Measurements from ENCODE around the gene POU2F2.

Gene POU2F2

GRCh38 chr19:42154471-42155323 lies 22.5 kb upstream of the POU2F2 start:
- no CpG with 5 or more reads among the region's 15 CpGs for WGBS (ENCODE audit: extremely low coverage, insufficient coverage, low lambda C conversion rate)
- no peak for DNase-seq
- H4K5ac ChIP-seq (ENCODE audit: low read length): no peak overlapping the region
- H2BK120ac ChIP-seq (ENCODE audit: low read depth, low read length): no peak overlapping the region
- no peak overlapping the region for H3K4me3 ChIP-seq (ENCODE audit: low read length)
- H3K23ac ChIP-seq (ENCODE audit: low read length): no peak overlapping the region
- no peak overlapping the region for H3K4ac ChIP-seq (ENCODE audit: low read depth, low read length)
- no peak overlapping the region for H3K9ac ChIP-seq (ENCODE audit: low read length)
- peaks cover 2% of the 10 kb centered on the region for H3K4me1 ChIP-seq (ENCODE audit: control insufficient read depth, low read depth, low read length)
- H3K36me3 ChIP-seq (ENCODE audit: control insufficient read depth, insufficient read depth, low read length): no peaks in the 10 kb centered on the region
- H3K27ac ChIP-seq (ENCODE audit: low read depth, low read length): no peak overlapping the region
- H2BK15ac ChIP-seq (replicated peaks; ENCODE audit: low read depth): no peak overlapping the region
- no peak overlapping the region for H3K18ac ChIP-seq (ENCODE audit: low read length)
- H2BK5ac ChIP-seq (ENCODE audit: low read length): no peak overlapping the region
- no peaks in the 10 kb centered on the region for H3K27me3 ChIP-seq (ENCODE audit: insufficient read depth, low read length, poor library complexity)
- H3K79me2 ChIP-seq (ENCODE audit: control insufficient read depth, insufficient read depth, low read length): no peaks in the 10 kb centered on the region
- H2AK5ac ChIP-seq (ENCODE audit: low read length): no peak overlapping the region
- H3K4me2 ChIP-seq (ENCODE audit: low read length): no peak overlapping the region
- H3K56ac ChIP-seq (ENCODE audit: low read length): no peak overlapping the region
- H4K8ac ChIP-seq (ENCODE audit: low read depth, low read length): no peak overlapping the region
- H3K79me1 ChIP-seq (ENCODE audit: low read length): no peaks in the 10 kb centered on the region

- no peak for DNase-seq
- H3K56ac ChIP-seq (ENCODE audit: low read length): no peak overlapping the region
- H2BK15ac ChIP-seq (replicated peaks; ENCODE audit: low read depth): no peak overlapping the region
- H3K79me1 ChIP-seq (ENCODE audit: low read length): no peaks in the 10 kb centered on the region
- no peak overlapping the region for H2BK5ac ChIP-seq (ENCODE audit: low read length)
- no peak overlapping the region for H3K9ac ChIP-seq (ENCODE audit: low read length)
- H3K4me3 ChIP-seq (ENCODE audit: low read length): no peak overlapping the region
- H3K27me3 ChIP-seq (ENCODE audit: insufficient read depth, low read length, poor library complexity): no peaks in the 10 kb centered on the region
- no peak overlapping the region for H4K8ac ChIP-seq (ENCODE audit: low read depth, low read length)
- no CpG with 5 or more reads among the region's 20 CpGs for WGBS (ENCODE audit: extremely low coverage, insufficient coverage, low lambda C conversion rate)
- peaks cover 2% of the 10 kb centered on the region for H3K4me1 ChIP-seq (ENCODE audit: control insufficient read depth, low read depth, low read length)
- H3K4ac ChIP-seq (ENCODE audit: low read depth, low read length): no peak overlapping the region
- no peak overlapping the region for H3K4me2 ChIP-seq (ENCODE audit: low read length)
- no peak overlapping the region for H4K5ac ChIP-seq (ENCODE audit: low read length)
- H2BK120ac ChIP-seq (ENCODE audit: low read depth, low read length): no peak overlapping the region
- H3K18ac ChIP-seq (ENCODE audit: low read length): no peak overlapping the region
- no peaks in the 10 kb centered on the region for H3K79me2 ChIP-seq (ENCODE audit: control insufficient read depth, insufficient read depth, low read length)
- no peak overlapping the region for H2AK5ac ChIP-seq (ENCODE audit: low read length)
- H3K36me3 ChIP-seq (ENCODE audit: control insufficient read depth, insufficient read depth, low read length): no peaks in the 10 kb centered on the region
- H3K23ac ChIP-seq (ENCODE audit: low read length): no peak overlapping the region
- H3K27ac ChIP-seq (ENCODE audit: low read depth, low read length): no peak overlapping the region
Observed at GRCh38 chr19:42153672-42154433, 21.6 kb upstream of the POU2F2 start.

GRCh38 chr19:42152910-42153671 lies 20.8 kb upstream of the POU2F2 start:
- Histone ChIP-seq H4K8ac (ENCODE audit: low read depth, low read length) (no peak overlapping the region), H3K79me1 (ENCODE audit: low read length) (no peaks in the 10 kb centered on the region), H3K27ac (ENCODE audit: low read depth, low read length) (no peak overlapping the region), H3K4me1 (ENCODE audit: control insufficient read depth, low read depth, low read length) (peaks cover 2% of the 10 kb centered on the region), H2AK5ac (ENCODE audit: low read length) (no peak overlapping the region), H2BK5ac (ENCODE audit: low read length) (no peak overlapping the region), H3K18ac (ENCODE audit: low read length) (no peak overlapping the region), H3K56ac (ENCODE audit: low read length) (no peak overlapping the region), H3K27me3 (ENCODE audit: insufficient read depth, low read length, poor library complexity) (no peaks in the 10 kb centered on the region), H3K4me2 (ENCODE audit: low read length) (no peak overlapping the region), H3K36me3 (ENCODE audit: control insufficient read depth, insufficient read depth, low read length) (no peaks in the 10 kb centered on the region), H3K9ac (ENCODE audit: low read length) (no peak overlapping the region), H2BK15ac (replicated peaks; ENCODE audit: low read depth) (no peak overlapping the region), H3K23ac (ENCODE audit: low read length) (no peak overlapping the region), H4K5ac (ENCODE audit: low read length) (no peak overlapping the region), H2BK120ac (ENCODE audit: low read depth, low read length) (no peak overlapping the region), H3K4ac (ENCODE audit: low read depth, low read length) (no peak overlapping the region), H3K79me2 (ENCODE audit: control insufficient read depth, insufficient read depth, low read length) (no peaks in the 10 kb centered on the region), H3K4me3 (ENCODE audit: low read length) (no peak overlapping the region)
- no peak for DNase-seq
- WGBS (ENCODE audit: extremely low coverage, insufficient coverage, low lambda C conversion rate): no CpG with 5 or more reads among the region's 25 CpGs

GRCh38 chr19:42151782-42152684 lies 19.8 kb upstream of the POU2F2 start:
- WGBS (ENCODE audit: extremely low coverage, insufficient coverage, low lambda C conversion rate): no CpG with 5 or more reads among the region's 20 CpGs
- no peaks in the 10 kb centered on the region for H3K27me3 ChIP-seq (ENCODE audit: insufficient read depth, low read length, poor library complexity)

GRCh38 chr19:42150911-42151361 lies 18.7 kb upstream of the POU2F2 start:
- no CpG with 5 or more reads among the region's 9 CpGs for WGBS (ENCODE audit: extremely low coverage, insufficient coverage, low lambda C conversion rate)
- H3K36me3 ChIP-seq (ENCODE audit: control insufficient read depth, insufficient read depth, low read length): no peaks in the 10 kb centered on the region
- H4K8ac ChIP-seq (ENCODE audit: low read depth, low read length): no peak overlapping the region
- peaks cover 2% of the 10 kb centered on the region for H3K4me1 ChIP-seq (ENCODE audit: control insufficient read depth, low read depth, low read length)
- no peak for DNase-seq
- no peak overlapping the region for H3K18ac ChIP-seq (ENCODE audit: low read length)
- no peaks in the 10 kb centered on the region for H3K79me2 ChIP-seq (ENCODE audit: control insufficient read depth, insufficient read depth, low read length)
- no peak overlapping the region for H3K4ac ChIP-seq (ENCODE audit: low read depth, low read length)
- no peak overlapping the region for H4K5ac ChIP-seq (ENCODE audit: low read length)
- H2BK5ac ChIP-seq (ENCODE audit: low read length): no peak overlapping the region
- H3K4me2 ChIP-seq (ENCODE audit: low read length): no peak overlapping the region
- H3K23ac ChIP-seq (ENCODE audit: low read length): no peak overlapping the region
- H3K4me3 ChIP-seq (ENCODE audit: low read length): no peak overlapping the region
- no peak overlapping the region for H2AK5ac ChIP-seq (ENCODE audit: low read length)
- no peak overlapping the region for H3K27ac ChIP-seq (ENCODE audit: low read depth, low read length)
- H3K9ac ChIP-seq (ENCODE audit: low read length): no peak overlapping the region
- H3K27me3 ChIP-seq (ENCODE audit: insufficient read depth, low read length, poor library complexity): no peaks in the 10 kb centered on the region
- no peak overlapping the region for H3K56ac ChIP-seq (ENCODE audit: low read length)
- no peak overlapping the region for H2BK15ac ChIP-seq (replicated peaks; ENCODE audit: low read depth)
- H2BK120ac ChIP-seq (ENCODE audit: low read depth, low read length): no peak overlapping the region
- no peaks in the 10 kb centered on the region for H3K79me1 ChIP-seq (ENCODE audit: low read length)

More at GRCh38 chr19:42151782-42152684, 19.8 kb upstream of the POU2F2 start:
- Histone ChIP-seq H4K5ac (ENCODE audit: low read length) (no peak overlapping the region), H3K18ac (ENCODE audit: low read length) (no peak overlapping the region), H2BK120ac (ENCODE audit: low read depth, low read length) (no peak overlapping the region), H3K4me2 (ENCODE audit: low read length) (no peak overlapping the region), H2AK5ac (ENCODE audit: low read length) (no peak overlapping the region), H3K36me3 (ENCODE audit: control insufficient read depth, insufficient read depth, low read length) (no peaks in the 10 kb centered on the region), H3K9ac (ENCODE audit: low read length) (no peak overlapping the region), H4K8ac (ENCODE audit: low read depth, low read length) (no peak overlapping the region), H3K23ac (ENCODE audit: low read length) (no peak overlapping the region), H2BK5ac (ENCODE audit: low read length) (no peak overlapping the region), H3K4me1 (ENCODE audit: control insufficient read depth, low read depth, low read length) (peaks cover 2% of the 10 kb centered on the region), H3K79me1 (ENCODE audit: low read length) (no peaks in the 10 kb centered on the region), H3K79me2 (ENCODE audit: control insufficient read depth, insufficient read depth, low read length) (no peaks in the 10 kb centered on the region), H3K56ac (ENCODE audit: low read length) (no peak overlapping the region), H2BK15ac (replicated peaks; ENCODE audit: low read depth) (no peak overlapping the region), H3K27ac (ENCODE audit: low read depth, low read length) (no peak overlapping the region), H3K4ac (ENCODE audit: low read depth, low read length) (no peak overlapping the region), H3K4me3 (ENCODE audit: low read length) (no peak overlapping the region)
- DNase-seq: no peak
